ENCODE data around the gene SH3BP4.

The SH3BP4 gene

GRCh38 chr2:234995332-234996068 is 43.7 kb downstream of the SH3BP4 start:
- Histone ChIP-seq H3K27ac (no peak overlapping the region), H3K4me2 (no peak overlapping the region), H3K36me3 (no peaks in the 10 kb centered on the region), H3K4me3 (no peak overlapping the region), H3K9ac (no peak overlapping the region), H3K27me3 (no peaks in the 10 kb centered on the region), H4K20me1 (no peaks in the 10 kb centered on the region), H3K4me1 (peaks cover 22% of the 10 kb centered on the region), H3K9me3 (no peaks in the 10 kb centered on the region)
- TF ChIP-seq Cebpa-rat (IDR thresholded peaks at IDR 0.05) = no peak

GRCh38 chr2:234996069-234996940 is 44.5 kb downstream of the SH3BP4 start:
- no peak for TF ChIP-seq Cebpa-rat (IDR thresholded peaks at IDR 0.05)
- Histone ChIP-seq H3K27ac (no peak overlapping the region), H3K36me3 (no peaks in the 10 kb centered on the region), H3K9me3 (no peaks in the 10 kb centered on the region), H3K9ac (no peak overlapping the region), H3K4me1 (peaks cover 22% of the 10 kb centered on the region), H4K20me1 (no peaks in the 10 kb centered on the region), H3K4me3 (no peak overlapping the region), H3K27me3 (no peaks in the 10 kb centered on the region), H3K4me2 (no peak overlapping the region)

DNA sequence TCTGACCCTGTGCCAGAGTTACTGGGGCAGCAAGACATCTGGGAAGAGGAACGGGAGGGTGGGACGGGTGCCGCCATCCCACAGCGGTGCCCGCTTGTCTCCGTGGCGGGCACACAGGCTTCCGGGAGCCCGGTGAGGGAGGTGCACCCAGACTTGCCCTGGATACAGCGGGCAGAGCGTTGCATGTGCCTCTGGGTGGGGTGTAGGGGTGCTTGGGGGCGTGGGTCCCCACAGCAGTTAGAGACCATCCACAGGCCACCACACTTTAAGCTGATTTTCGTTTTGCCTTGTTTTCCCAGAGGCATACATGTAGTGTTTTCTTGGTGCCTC is 45.1 kb downstream of the SH3BP4 start:
- H3K4me2 ChIP-seq = no peak overlapping the region
- H3K9me3 ChIP-seq = no peaks in the 10 kb centered on the region
- H3K4me1 ChIP-seq = peaks cover 22% of the 10 kb centered on the region
- no peaks in the 10 kb centered on the region for H4K20me1 ChIP-seq
- H3K27me3 ChIP-seq = no peaks in the 10 kb centered on the region
- no peaks in the 10 kb centered on the region for H3K36me3 ChIP-seq
- no peak overlapping the region for H3K27ac ChIP-seq
- no peak overlapping the region for H3K4me3 ChIP-seq
- H3K9ac ChIP-seq = no peak overlapping the region
- TF ChIP-seq Cebpa-rat (IDR thresholded peaks at IDR 0.05) = no peak

DNA sequence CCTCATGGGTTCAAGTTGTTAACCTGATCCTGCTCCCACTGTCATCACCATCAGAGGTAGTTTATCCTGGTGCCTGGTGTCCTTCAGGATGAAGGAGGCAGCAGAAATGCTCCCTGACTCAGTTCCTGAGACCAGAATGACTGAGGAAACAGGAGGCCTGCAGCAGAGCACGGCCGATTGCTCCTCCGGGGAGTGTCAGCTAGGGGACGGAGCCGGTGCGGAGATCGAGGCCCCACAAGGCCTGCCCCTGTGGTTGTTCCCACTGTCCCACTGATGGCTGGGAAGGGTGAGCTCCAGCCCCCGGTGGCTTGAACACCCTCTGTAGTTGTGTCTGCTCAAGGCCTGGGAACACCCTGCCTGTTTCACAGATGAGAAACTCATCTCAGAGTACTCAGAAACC is 45.6 kb downstream of the SH3BP4 start:
- Histone ChIP-seq H3K9ac (no peak overlapping the region), H3K9me3 (no peaks in the 10 kb centered on the region), H3K36me3 (no peaks in the 10 kb centered on the region), H4K20me1 (no peaks in the 10 kb centered on the region), H3K4me2 (no peak overlapping the region), H3K27ac (no peak overlapping the region), H3K4me3 (no peak overlapping the region), H3K27me3 (no peaks in the 10 kb centered on the region), H3K4me1 (peaks cover 22% of the 10 kb centered on the region)
- no peak for TF ChIP-seq Cebpa-rat (IDR thresholded peaks at IDR 0.05)

GRCh38 chr2:234998404-234999211 is 46.8 kb downstream of the SH3BP4 start:
- H4K20me1 ChIP-seq = no peaks in the 10 kb centered on the region
- H3K36me3 ChIP-seq = no peaks in the 10 kb centered on the region
- H3K4me1 ChIP-seq = peaks cover 10% of the 10 kb centered on the region
- H3K4me2 ChIP-seq = no peak overlapping the region
- H3K4me3 ChIP-seq = no peak overlapping the region
- H3K27ac ChIP-seq = no peak overlapping the region
- H3K9me3 ChIP-seq = no peaks in the 10 kb centered on the region
- no peak overlapping the region for H3K9ac ChIP-seq
- TF ChIP-seq Cebpa-rat (IDR thresholded peaks at IDR 0.05) = no peak
- no peaks in the 10 kb centered on the region for H3K27me3 ChIP-seq

DNA sequence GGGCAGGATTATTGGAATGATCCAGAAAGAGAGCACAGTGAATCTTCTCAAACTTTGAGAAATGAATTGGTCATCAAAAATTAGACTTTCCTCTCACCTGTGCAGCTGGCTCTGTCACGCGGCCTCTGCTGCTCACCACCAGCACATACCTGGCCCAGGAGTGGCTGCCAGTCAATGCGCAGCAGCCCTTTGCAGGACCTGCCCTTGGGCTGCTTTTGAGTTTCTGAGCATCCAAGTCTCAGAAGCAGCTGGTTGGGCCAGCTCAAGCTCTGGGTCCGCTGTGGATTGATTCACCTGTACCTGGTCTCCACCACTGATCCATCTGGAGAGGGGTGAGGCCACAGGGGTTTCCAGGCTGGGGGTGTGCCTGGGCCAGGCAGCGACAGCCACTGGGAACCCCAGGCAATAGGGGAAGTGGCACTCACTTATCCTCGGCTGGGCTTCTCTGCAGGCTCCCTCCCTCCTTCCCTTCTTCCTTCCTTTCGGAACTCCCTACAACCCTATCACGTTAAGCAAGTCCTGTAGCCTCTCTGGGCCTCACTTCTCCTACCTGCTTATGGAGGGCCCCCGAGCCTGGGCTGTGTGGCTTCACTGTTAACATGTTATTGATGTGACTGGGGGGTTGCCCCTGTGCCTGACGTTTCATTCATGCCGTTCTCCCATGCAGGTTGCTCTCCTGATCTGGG is 48.1 kb downstream of the SH3BP4 start:
- Histone ChIP-seq H3K4me2 (no peak overlapping the region), H3K9me3 (no peaks in the 10 kb centered on the region), H3K9ac (no peak overlapping the region), H3K36me3 (no peaks in the 10 kb centered on the region), H3K4me1 (no peaks in the 10 kb centered on the region), H3K4me3 (no peak overlapping the region), H3K27ac (no peak overlapping the region), H3K27me3 (no peaks in the 10 kb centered on the region), H4K20me1 (no peaks in the 10 kb centered on the region)
- TF ChIP-seq Cebpa-rat (IDR thresholded peaks at IDR 0.05) = no peak

DNA sequence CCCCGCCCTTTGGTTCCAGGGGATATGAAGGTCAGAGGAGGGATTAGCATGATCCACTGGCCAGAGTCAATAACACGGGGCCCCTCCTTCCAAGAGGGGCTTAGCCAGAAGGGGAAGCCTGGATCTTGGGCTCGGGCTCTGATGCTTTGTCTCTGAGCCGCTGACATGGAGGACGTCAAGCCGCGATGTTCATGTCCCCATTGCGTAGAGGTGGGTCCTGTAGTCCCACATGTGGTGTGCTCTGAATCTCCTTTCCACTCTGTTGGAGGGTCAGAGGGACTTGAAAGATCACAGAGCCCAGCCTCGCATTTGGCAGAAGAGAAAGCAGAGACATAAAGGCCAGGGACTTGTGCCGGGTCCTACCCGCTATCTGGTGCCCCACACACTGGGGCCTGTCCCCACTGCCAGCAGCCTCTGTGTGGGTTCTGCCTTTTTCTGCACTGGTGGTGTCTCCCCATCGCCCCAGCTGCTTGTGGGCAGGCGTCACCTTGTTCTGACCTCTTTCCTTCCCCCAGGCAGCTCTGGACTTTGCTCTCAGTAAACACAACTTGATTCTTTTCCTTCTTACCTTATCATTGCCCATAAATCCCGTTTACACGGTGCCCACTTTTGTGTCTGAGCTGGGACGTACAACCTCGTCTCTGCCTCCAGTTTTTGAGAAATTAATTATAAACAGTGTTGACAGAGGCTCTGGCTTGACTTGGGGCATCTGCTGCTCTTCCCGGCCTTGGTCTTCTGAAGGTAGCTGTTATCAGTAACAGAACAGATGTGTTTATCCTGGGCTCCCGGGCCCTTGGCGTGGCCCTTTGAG is 48.8 kb downstream of the SH3BP4 start:
- TF ChIP-seq Cebpa-rat (IDR thresholded peaks at IDR 0.05) = no peak
- no peak overlapping the region for H3K27ac ChIP-seq
- H4K20me1 ChIP-seq = no peaks in the 10 kb centered on the region
- no peaks in the 10 kb centered on the region for H3K9me3 ChIP-seq
- no peaks in the 10 kb centered on the region for H3K36me3 ChIP-seq
- H3K27me3 ChIP-seq = no peaks in the 10 kb centered on the region
- H3K4me1 ChIP-seq = no peaks in the 10 kb centered on the region
- no peak overlapping the region for H3K4me3 ChIP-seq
- H3K9ac ChIP-seq = no peak overlapping the region
- H3K4me2 ChIP-seq = no peak overlapping the region

DNA sequence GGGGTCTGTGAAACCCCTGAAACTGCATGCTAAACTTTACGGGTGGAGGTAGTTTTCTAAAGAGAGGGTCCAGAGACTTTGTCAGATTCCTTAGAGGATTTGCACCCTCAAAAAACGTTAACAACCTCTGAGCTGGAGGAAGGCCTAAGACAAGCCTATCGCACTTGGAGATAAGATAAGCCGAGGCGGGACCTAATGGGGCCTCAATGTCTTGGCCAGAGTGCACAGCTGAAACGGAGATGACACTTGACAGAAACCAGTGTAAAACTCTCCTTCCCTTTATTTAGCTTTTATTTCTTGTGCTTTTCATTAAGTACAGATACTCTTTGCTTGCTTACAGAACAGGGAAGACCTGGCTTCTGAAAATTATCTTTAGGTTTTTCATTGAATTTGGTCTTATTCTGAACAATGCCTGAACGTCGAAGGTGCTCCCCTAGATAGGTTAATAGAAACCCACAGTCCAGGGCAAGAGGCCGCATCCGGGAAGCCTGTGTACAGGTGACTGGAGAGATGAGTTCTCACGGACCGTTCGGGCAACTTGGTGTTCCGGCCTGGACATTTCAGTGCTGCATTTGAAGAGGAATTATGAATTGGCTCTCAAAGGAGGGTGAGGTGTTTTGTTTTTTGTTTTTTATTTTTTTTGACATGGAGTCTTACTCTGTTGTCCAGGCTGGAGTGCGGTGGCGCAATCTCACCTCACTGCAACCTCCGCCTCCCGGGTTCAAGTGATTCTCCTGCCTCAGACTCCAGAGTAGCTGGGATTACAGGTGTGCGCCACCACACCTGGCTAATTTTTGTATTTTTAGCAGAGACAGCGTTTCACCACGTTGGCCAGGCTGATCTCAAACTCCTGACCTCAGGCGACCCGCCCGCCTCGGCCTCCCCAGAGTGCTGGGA is 49.7 kb downstream of the SH3BP4 start:
- TF ChIP-seq Cebpa-rat (IDR thresholded peaks at IDR 0.05) = no peak
- no peak overlapping the region for H3K27ac ChIP-seq
- H3K27me3 ChIP-seq = no peaks in the 10 kb centered on the region
- no peak overlapping the region for H3K4me2 ChIP-seq
- no peaks in the 10 kb centered on the region for H3K36me3 ChIP-seq
- no peak overlapping the region for H3K4me3 ChIP-seq
- H3K9ac ChIP-seq = no peak overlapping the region
- H3K9me3 ChIP-seq = no peaks in the 10 kb centered on the region
- H4K20me1 ChIP-seq = no peaks in the 10 kb centered on the region
- no peaks in the 10 kb centered on the region for H3K4me1 ChIP-seq

Measured in BLaER1 (cell line).